Skeletal muscle satellite cell (primary cell): ENCODE measurements around the gene DNAAF3.

Experiments used
- H3K27me3 ChIP-seq: 2 replicates; pipeline ENCODE4 v1.7.0; 2013; ENCODE audit warnings: low read length; ENCODE audit not compliant: control insufficient read depth, insufficient read depth
- H3K36me3 ChIP-seq: 2 replicates; pipeline ENCODE4 v1.7.0; 2013; ENCODE audit warnings: mild to moderate bottlenecking, control low read depth, low read length; ENCODE audit not compliant: insufficient read depth
- H3K4me1 ChIP-seq: 2 replicates; pipeline ENCODE4 v1.7.0; 2013; ENCODE audit warnings: low read length; ENCODE audit not compliant: control insufficient read depth, insufficient read depth
- H3K4me2 ChIP-seq: 2 replicates; pipeline ENCODE4 v1.7.0; 2013; ENCODE audit warnings: mild to moderate bottlenecking, low read length
- H3K4me3 ChIP-seq: 2 replicates; pipeline ENCODE4 v1.7.0; 2013; ENCODE audit warnings: low read length
- H3K9ac ChIP-seq: 2 replicates; pipeline ENCODE4 v1.7.0; 2013; ENCODE audit warnings: mild to moderate bottlenecking, low read depth, low read length, moderate library complexity
- H3K9me3 ChIP-seq: replicated peaks from 2 replicates; pipeline ENCODE4 v1.7.0; 2013; ENCODE audit warnings: mild to moderate bottlenecking, control low read depth, low read length

DNAAF3 gene

DNA sequence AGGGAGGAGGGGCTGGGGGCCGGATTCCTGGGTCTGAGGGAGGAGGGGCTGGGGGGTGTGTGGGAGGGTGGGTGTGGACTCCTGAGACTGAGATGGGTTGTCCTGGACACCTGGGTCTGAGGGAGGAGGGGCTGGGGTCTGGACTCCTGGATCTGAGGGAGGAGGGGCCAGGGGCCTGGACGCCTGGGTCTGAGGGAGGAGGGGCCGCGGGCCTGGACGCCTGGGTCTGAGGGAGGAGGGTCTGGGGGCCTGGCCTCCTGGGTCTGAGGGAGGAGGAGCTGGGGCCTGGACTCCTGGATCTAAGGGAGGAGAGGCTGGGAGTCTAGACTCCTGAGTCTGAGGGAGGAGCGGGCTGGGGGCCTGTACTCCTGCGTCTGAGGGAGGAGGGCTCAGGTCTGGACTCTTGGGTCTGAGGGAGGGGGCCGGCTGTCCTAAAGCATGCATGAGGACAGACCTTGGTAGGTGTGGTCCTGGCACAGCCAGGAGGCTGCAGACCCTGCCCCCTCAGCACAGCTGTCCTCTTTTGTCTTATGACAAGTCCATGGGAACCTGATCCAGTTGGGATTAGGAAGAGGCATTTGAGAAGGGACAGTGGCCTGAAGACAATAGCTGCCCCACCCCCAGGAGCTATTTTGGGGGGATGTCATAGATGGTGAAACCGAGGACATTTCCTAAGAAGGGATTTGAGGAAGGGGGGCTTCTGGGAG, 18.7 kb downstream of the DNAAF3 start:
- Histone ChIP-seq H3K27me3 (peaks cover 30% of the 10 kb centered on the region), H3K36me3 (no peaks in the 10 kb centered on the region), H3K9ac (no peak overlapping the region), H3K4me2 (no peak overlapping the region), H3K4me1 (no peaks in the 10 kb centered on the region), H3K9me3 (no peaks in the 10 kb centered on the region), H3K4me3 (no peak overlapping the region)

DNA sequence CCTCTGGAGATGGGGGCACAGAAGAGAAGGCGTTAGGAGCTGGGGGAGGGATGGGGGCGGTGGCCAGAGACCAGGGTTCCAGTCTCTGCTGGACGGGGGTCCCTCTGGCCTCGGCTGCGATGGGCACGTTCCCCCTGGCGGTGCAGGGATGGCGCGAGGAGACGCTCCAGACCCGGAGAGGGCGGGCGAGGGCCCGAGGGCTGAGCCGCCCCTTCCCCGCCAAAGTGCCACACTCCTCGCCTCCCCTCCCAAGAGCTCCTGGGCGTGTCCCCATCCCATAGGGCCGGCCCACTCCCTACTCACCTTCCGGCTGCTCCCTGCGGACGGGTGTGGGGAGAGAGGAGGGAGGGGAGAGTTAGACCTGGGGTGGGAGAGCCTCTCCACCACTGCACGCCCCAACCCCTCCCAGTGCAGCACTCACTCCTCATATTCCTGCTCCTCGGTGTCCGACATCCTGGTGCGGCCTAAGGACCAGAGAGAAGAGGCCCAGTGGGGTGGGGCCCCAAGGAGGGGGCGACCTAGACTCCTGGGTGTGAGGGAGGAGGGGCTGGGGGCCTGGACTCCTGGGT, 19.6 kb downstream of the DNAAF3 start:
- H3K4me3 ChIP-seq = no peak overlapping the region
- no peaks in the 10 kb centered on the region for H3K4me1 ChIP-seq
- H3K4me2 ChIP-seq = no peak overlapping the region
- H3K27me3 ChIP-seq = peaks cover 30% of the 10 kb centered on the region
- H3K36me3 ChIP-seq = no peaks in the 10 kb centered on the region
- no peak overlapping the region for H3K9ac ChIP-seq
- H3K9me3 ChIP-seq = no peaks in the 10 kb centered on the region

GRCh38 chr19:55146078-55146704, 20.2 kb downstream of the DNAAF3 start:
- Histone ChIP-seq H3K27me3 (peaks cover 30% of the 10 kb centered on the region), H3K9ac (no peak overlapping the region)

GRCh38 chr19:55145232-55145631, 21.2 kb downstream of the DNAAF3 start:
- peaks cover 28% of the 10 kb centered on the region for H3K27me3 ChIP-seq
- H3K4me1 ChIP-seq = no peaks in the 10 kb centered on the region
- no peak overlapping the region for H3K4me2 ChIP-seq
- no peak overlapping the region for H3K9ac ChIP-seq
- no peaks in the 10 kb centered on the region for H3K9me3 ChIP-seq
- no peaks in the 10 kb centered on the region for H3K36me3 ChIP-seq
- H3K4me3 ChIP-seq = no peak overlapping the region

More at GRCh38 chr19:55146078-55146704, 20.2 kb downstream of the DNAAF3 start:
- H3K36me3 ChIP-seq = no peaks in the 10 kb centered on the region
- no peaks in the 10 kb centered on the region for H3K4me1 ChIP-seq
- no peak overlapping the region for H3K4me3 ChIP-seq
- no peaks in the 10 kb centered on the region for H3K9me3 ChIP-seq
- H3K4me2 ChIP-seq = no peak overlapping the region

DNA sequence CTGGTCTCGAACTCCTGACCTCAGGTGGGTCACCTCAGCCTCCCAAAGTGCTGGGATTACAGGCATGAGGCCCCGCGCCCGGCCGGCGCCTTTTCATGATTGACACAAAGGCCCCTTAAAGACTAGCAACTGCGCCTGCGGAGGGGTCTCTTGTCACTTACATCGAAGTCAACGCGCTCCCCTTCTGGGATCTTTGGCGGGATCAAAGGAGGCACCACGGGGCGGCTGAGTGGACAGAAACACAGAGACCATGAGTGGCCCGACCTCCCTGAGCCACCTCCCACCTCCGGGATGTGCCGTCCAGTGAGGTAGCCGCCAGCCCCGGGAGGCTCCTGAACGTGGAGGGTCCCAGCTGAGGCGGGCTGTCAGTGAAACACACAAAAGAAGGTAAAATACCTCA, 24.7 kb downstream of the DNAAF3 start:
- Histone ChIP-seq H3K27me3 (peaks cover 10% of the 10 kb centered on the region), H3K4me1 (no peaks in the 10 kb centered on the region), H3K36me3 (no peaks in the 10 kb centered on the region), H3K9me3 (no peaks in the 10 kb centered on the region), H3K4me3 (no peak overlapping the region), H3K9ac (no peak overlapping the region), H3K4me2 (no peak overlapping the region)

- Histone ChIP-seq H3K36me3 (no peaks in the 10 kb centered on the region), H3K27me3 (peaks cover 3% of the 10 kb centered on the region)
Measured at GRCh38 chr19:55137915-55138314, 28.5 kb downstream of the DNAAF3 start.

GRCh38 chr19:55136399-55137102, 29.9 kb downstream of the DNAAF3 start:
- no peak overlapping the region for H3K4me3 ChIP-seq
- H3K27me3 ChIP-seq = peaks cover 3% of the 10 kb centered on the region
- H3K9me3 ChIP-seq = no peaks in the 10 kb centered on the region
- H3K9ac ChIP-seq = no peak overlapping the region
- no peaks in the 10 kb centered on the region for H3K4me1 ChIP-seq
- no peak overlapping the region for H3K4me2 ChIP-seq
- H3K36me3 ChIP-seq = no peaks in the 10 kb centered on the region

More at GRCh38 chr19:55137915-55138314, 28.5 kb downstream of the DNAAF3 start:
- Histone ChIP-seq H3K4me1 (no peaks in the 10 kb centered on the region), H3K9ac (no peak overlapping the region), H3K4me3 (no peak overlapping the region), H3K9me3 (no peaks in the 10 kb centered on the region), H3K4me2 (no peak overlapping the region)

- no peaks in the 10 kb centered on the region for H3K4me1 ChIP-seq
- no peak overlapping the region for H3K4me3 ChIP-seq
- H3K9me3 ChIP-seq = no peaks in the 10 kb centered on the region
- no peak overlapping the region for H3K4me2 ChIP-seq
- H3K36me3 ChIP-seq = no peaks in the 10 kb centered on the region
- peaks cover 16% of the 10 kb centered on the region for H3K27me3 ChIP-seq
- H3K9ac ChIP-seq = no peak overlapping the region
Measured at GRCh38 chr19:55134736-55135135, 31.7 kb downstream of the DNAAF3 start.

DNA sequence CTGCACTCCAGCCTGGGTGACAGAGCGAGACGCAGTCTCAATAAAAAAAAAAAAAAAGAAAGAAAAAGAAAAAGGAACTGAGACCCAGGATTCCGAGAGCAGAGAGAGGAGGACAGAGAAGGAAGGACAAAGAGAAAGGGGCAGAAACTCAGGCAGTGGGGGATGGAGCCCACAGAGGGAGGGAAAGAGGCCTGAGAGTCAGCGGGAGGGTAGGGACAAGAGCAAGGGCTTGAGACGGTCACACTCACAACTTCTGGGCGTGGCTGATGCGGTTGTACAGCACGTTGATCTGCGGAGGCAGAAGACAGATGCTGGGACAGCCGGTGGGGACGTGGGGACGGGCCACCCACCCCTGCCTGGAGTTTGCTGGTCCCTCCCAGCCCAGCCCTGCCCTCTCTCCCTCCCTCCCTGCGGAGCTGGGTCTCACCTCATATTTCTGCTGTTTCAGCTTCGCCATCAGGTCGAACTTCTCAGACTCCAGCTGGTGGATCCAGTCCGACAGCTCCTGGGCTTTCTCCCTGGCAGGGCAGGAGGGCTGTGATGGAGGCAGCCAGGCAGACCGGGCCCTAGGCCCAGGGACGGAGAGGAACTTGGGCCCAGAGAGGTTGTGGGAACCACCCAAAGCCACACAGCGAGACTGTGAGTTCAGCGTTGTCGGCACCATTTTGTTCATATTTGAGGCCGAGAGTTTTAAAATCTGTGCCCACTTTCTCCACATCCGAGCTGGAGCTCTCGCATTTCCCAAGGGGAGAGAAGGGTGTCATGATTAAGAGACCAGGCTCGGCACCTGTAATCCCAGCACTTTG, 32.6 kb downstream of the DNAAF3 start:
- Histone ChIP-seq H3K9ac (no peak overlapping the region), H3K36me3 (no peaks in the 10 kb centered on the region), H3K4me2 (no peak overlapping the region), H3K9me3 (no peaks in the 10 kb centered on the region), H3K27me3 (peaks cover 21% of the 10 kb centered on the region), H3K4me3 (no peak overlapping the region), H3K4me1 (no peaks in the 10 kb centered on the region)

- H3K27me3 ChIP-seq = peaks cover 21% of the 10 kb centered on the region
- H3K4me3 ChIP-seq = no peak overlapping the region
- no peaks in the 10 kb centered on the region for H3K9me3 ChIP-seq
- H3K4me2 ChIP-seq = no peak overlapping the region
- H3K9ac ChIP-seq = no peak overlapping the region
- H3K4me1 ChIP-seq = no peaks in the 10 kb centered on the region
- H3K36me3 ChIP-seq = no peaks in the 10 kb centered on the region
Measured at GRCh38 chr19:55132453-55133129, 33.8 kb downstream of the DNAAF3 start.
